Endothelial cell of umbilical vein (primary cell): ENCODE measurements around the gene IKZF5. TPM values are rescaled to one million over a fixed set of nuclear protein-coding genes. Genes with fewer than 3 reads are reported as not detected.

Source experiments
- BruUV-seq: library from RNA; stranded (reverse); fragments of 400-500 nt; replicated peaks from 2 replicates; lab custom pipeline; 2021; lab: Mats Ljungman, UMichigan
- CTCF ChIA-PET: fragments of 300-600, 350-600 bp; sonication (Branson Sonifier 250); formaldehyde crosslinking; loops from one replicate; lab custom pipeline; 2021; ENCODE audit warnings: antibody characterized with exemption, inconsistent platforms; lab: Charles Lee
- POLR2A ChIA-PET: fragments of 300-600, 350-600 bp; sonication (Branson Sonifier 250); formaldehyde crosslinking; loops from one replicate; lab custom pipeline; 2021; ENCODE audit warnings: antibody characterized with exemption, inconsistent platforms; lab: Charles Lee
- DNase-seq: peaks from one replicate; pipeline ENCODE4 v3.0.0-alpha.2; 2011; ENCODE audit warnings: low read depth, low spot score
- FAIRE-seq: peaks from 2 replicates; lab custom pipeline; 2011; peaks lifted over from hg19 to GRCh38; lab: Jason Lieb, UNC
- H2AFZ ChIP-seq: 2 replicates; pipeline ENCODE4 v1.6.0; 2012; ENCODE audit warnings: low read depth, low read length, control low read depth, inconsistent platforms
- H3K27ac ChIP-seq: 2 replicates; pipeline ENCODE4 v1.5.1; 2011; ENCODE audit warnings: low read depth, mild to moderate bottlenecking, control low read depth, low read length, moderate library complexity; ENCODE audit not compliant: insufficient read depth
- H3K27me3 ChIP-seq, 2 experiments: 2 replicates each; pipeline versions ENCODE4 v1.6.0 to v1.6.1; 2011; ENCODE audit warnings: low read length in 2 of 2, mixed read lengths in 1 of 2; ENCODE audit not compliant: control insufficient read depth in 2 of 2, insufficient read depth in 2 of 2
- H3K36me3 ChIP-seq, 2 experiments: 2 replicates in 1 of 2; 3 replicates in 1 of 2; pipeline ENCODE4 v1.5.1; 2011; ENCODE audit warnings: low read length in 2 of 2, mild to moderate bottlenecking in 1 of 2, moderate library complexity in 1 of 2; ENCODE audit not compliant: control insufficient read depth in 2 of 2, insufficient read depth in 2 of 2; ENCODE audit errors: extremely low read depth in 1 of 2
- H3K4me1 ChIP-seq: 3 replicates; pipeline ENCODE4 v1.5.1; 2011; ENCODE audit warnings: mild to moderate bottlenecking, low read length; ENCODE audit not compliant: control insufficient read depth, insufficient read depth; ENCODE audit errors: extremely low read depth
- H3K4me2 ChIP-seq: 2 replicates; pipeline ENCODE4 v1.6.1; 2011; ENCODE audit warnings: low read length, control low read depth, mixed read lengths; ENCODE audit not compliant: insufficient read depth
- H3K4me3 ChIP-seq, 3 experiments: fragments of 200-600 bp in 1 of 3; sonication (generic), shearing (Covaris generic) in 1 of 3; replicated peaks in 1 of 3; 2 replicates each; pipeline ENCODE4 v1.5.1; 2011 to 2016; ENCODE audit warnings: control low read depth in 3 of 3, low read length in 3 of 3, mild to moderate bottlenecking in 2 of 3, inconsistent platforms in 1 of 3, low read depth in 1 of 3, moderate library complexity in 1 of 3; ENCODE audit not compliant: insufficient read depth in 1 of 3
- H3K79me2 ChIP-seq: 2 replicates; pipeline ENCODE4 v1.6.0; 2012; ENCODE audit warnings: low read length, inconsistent platforms; ENCODE audit not compliant: control insufficient read depth, insufficient read depth
- H3K9ac ChIP-seq: replicated peaks from 2 replicates; pipeline ENCODE3; 2011; ENCODE audit warnings: low read length, control low read depth; ENCODE audit not compliant: insufficient read depth; ENCODE audit errors: extremely low read depth
- H3K9me1 ChIP-seq: replicated peaks from 3 replicates; pipeline ENCODE4 v1.6.0; 2011; ENCODE audit warnings: mild to moderate bottlenecking, low read length; ENCODE audit not compliant: control insufficient read depth, insufficient read depth; ENCODE audit errors: extremely low read depth
- H3K9me3 ChIP-seq: replicated peaks from 2 replicates; pipeline ENCODE4 v1.5.1; 2012; ENCODE audit warnings: low read length, inconsistent platforms; ENCODE audit not compliant: control insufficient read depth, insufficient read depth
- H4K20me1 ChIP-seq: replicated peaks from 2 replicates; pipeline ENCODE3; 2011; ENCODE audit warnings: mild to moderate bottlenecking, low read length; ENCODE audit not compliant: control insufficient read depth, insufficient read depth; ENCODE audit errors: extremely low read depth
- EZH2 ChIP-seq: IDR thresholded peaks from 2 replicates; pipeline ENCODE4 v1.6.1; 2012; ENCODE audit warnings: borderline replicate concordance, low read depth, mild to moderate bottlenecking, moderate library complexity, low read length, inconsistent platforms; ENCODE audit not compliant: severe bottlenecking
- FOS ChIP-seq: IDR thresholded peaks from 2 replicates; pipeline ENCODE4 v1.6.1; 2011; ENCODE audit warnings: mild to moderate bottlenecking, low read length, moderate library complexity, borderline replicate concordance; ENCODE audit not compliant: insufficient read depth
- GATA2 ChIP-seq: IDR thresholded peaks from 2 replicates; pipeline ENCODE4 v1.7.0; 2011; ENCODE audit warnings: low read depth, mild to moderate bottlenecking, moderate library complexity, mixed read lengths, low read length; ENCODE audit not compliant: insufficient read length, insufficient read depth
- JUN ChIP-seq: IDR thresholded peaks from 2 replicates; pipeline ENCODE4 v1.6.1; 2011; ENCODE audit warnings: borderline replicate concordance, low read depth; ENCODE audit not compliant: insufficient read length, insufficient read depth
- MYC ChIP-seq: IDR thresholded peaks from one replicate; pipeline ENCODE4 v1.6.1; 2011; ENCODE audit warnings: mild to moderate bottlenecking, low read depth, low read length
- POLR2A ChIP-seq: IDR thresholded peaks from 2 replicates; pipeline ENCODE4 v1.6.1; 2012; ENCODE audit warnings: low read depth, mild to moderate bottlenecking, control low read depth, low read length
- POLR2AphosphoS5 ChIP-seq: IDR thresholded peaks from 2 replicates; pipeline ENCODE4 v1.6.1; 2012; ENCODE audit warnings: low read depth, mild to moderate bottlenecking, control low read depth, low read length, moderate library complexity; ENCODE audit not compliant: insufficient read depth
- dilution Hi-C: fragments of 300-500 bp; cut with MboI; formaldehyde crosslinking; loops from one replicate; pipeline ENCODE4 v1.15.0; 2019; ENCODE audit warnings: low sequenced_read_pairs; ENCODE audit not compliant: extremely low pct_ligation_motif_present
- intact Hi-C: fragments of 100-400 bp; cut with micrococcal nuclease; formaldehyde crosslinking; loops from one replicate; pipeline ENCODE4 v1.10.0; 2022
- polyA plus RNA-seq, 4 experiments: library from polyadenylated mRNA; depleted of rRNA in 3 of 4; stranded (reverse) in 3 of 4; unstranded in 1 of 4; fragments of >200 nt; gene quantifications; 2 replicates each; pipeline versions ENCODE4 v1.2.1 to v1.2.3, GENCODE V29; 2011 to 2012; ENCODE audit warnings: missing spikeins in 1 of 4
- total RNA-seq: library from RNA; stranded (reverse); gene quantifications from 2 replicates; pipeline ENCODE4 v1.2.3, GENCODE V29; 2021
- TF ChIP-seq, protein P1 (sequence below), 2 donors: IDR thresholded peaks; 1 replicate in 1 of 2; 2 replicates in 1 of 2; pipeline ENCODE4 v1.5.1; 2011; ENCODE audit warnings: low read length in 2 of 2, mild to moderate bottlenecking in 2 of 2, moderate library complexity in 2 of 2, control low read depth in 1 of 2, inconsistent platforms in 1 of 2, low read depth in 1 of 2; ENCODE audit not compliant: insufficient read depth in 1 of 2; ENCODE audit errors: extremely low read depth in 1 of 2
- TF ChIP-seq, protein P2 (sequence below): IDR thresholded peaks from 2 replicates; pipeline ENCODE4 v1.6.1; 2011; ENCODE audit not compliant: insufficient read depth, insufficient read length

Gene IKZF5
- total and polyA plus RNA-seq, 2 donors (not counting 3 experiments of a cell fraction or from before 2014, with no cell fraction given): 7.1 to 10.3 TPM

DNA sequence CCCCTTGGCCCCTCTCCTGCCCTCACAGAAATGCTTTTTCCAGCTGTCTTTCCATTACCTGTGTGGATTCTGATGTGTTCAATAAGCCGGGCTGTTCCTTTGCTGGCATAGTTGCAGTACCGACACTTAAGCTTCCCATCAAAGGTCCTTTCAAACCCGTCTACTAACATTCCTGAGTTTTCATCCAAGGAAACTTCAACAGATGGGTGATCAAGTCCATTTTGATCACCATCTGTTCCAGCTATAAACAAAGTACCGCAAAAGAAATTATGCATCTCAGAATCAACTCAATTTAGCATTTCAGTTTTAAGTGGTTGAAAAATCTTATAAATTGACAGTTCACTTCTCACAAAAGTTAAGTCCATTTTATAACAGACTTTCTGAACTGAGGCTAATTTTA, 12.7 kb downstream of the IKZF5 start:
- Histone ChIP-seq H2AFZ (no peak overlapping the region), H3K4me1 (no peaks in the 10 kb centered on the region), H3K27me3 (no peaks in the 10 kb centered on the region), H4K20me1 (no peaks in the 10 kb centered on the region), H3K9me1 (no peaks in the 10 kb centered on the region), H3K27ac (no peak overlapping the region), H3K79me2 (peaks cover 24% of the 10 kb centered on the region), H3K36me3 (peaks cover 4 to 5% of the 10 kb centered on the region in 2 experiments), H3K9me3 (no peaks in the 10 kb centered on the region), H3K4me3 (no peak overlapping the region), H3K9ac (no peak overlapping the region), H3K4me2 (no peak overlapping the region)
- FAIRE-seq: no peak
- no peak for DNase-seq
- no peak for TF ChIP-seq FOS
- no TSS peak for BruUV-seq
- CTCF ChIA-PET: interaction anchor here (0.8 kb wide), 1 partner anchor 10 kb away, joined by 3 read pairs; no protein-coding TSS in a partner anchor
- POLR2A ChIA-PET: no interaction called here
- dilution Hi-C loops: no loop called here
- intact Hi-C loops: no loop called here

DNA sequence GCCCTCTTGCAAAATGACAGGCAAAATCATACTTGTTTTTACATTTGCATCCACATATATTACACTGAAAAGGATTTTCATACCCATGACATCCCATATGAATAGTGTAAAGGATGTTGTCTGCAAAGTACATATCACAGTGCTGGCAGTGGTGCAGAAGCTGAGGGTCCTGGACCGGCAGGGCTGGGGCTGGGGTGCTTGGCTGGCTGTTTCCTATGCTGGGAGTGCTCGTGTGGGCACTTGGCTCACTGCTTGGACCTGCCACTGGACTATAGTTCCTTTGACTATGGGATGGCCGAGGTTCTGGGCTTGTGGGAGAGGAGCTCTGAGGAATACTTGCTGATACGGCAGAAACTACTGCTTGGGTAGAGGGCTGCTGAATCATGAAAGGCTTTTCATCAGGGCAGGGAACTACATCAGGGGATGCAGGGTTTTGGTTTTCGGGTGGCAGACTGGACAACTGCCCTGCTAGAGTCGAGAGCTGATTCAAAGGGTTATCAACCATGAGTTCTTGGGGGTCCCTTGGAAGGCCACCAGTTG, 14.7 kb downstream of the IKZF5 start:
- no peak for FAIRE-seq
- Histone ChIP-seq H3K79me2 (peaks cover 12% of the 10 kb centered on the region), H2AFZ (no peak overlapping the region), H3K9me3 (no peaks in the 10 kb centered on the region), H3K4me1 (no peaks in the 10 kb centered on the region), H3K9me1 (no peaks in the 10 kb centered on the region), H3K27ac (no peak overlapping the region), H3K36me3 (peaks cover 4 to 5% of the 10 kb centered on the region in 2 experiments), H4K20me1 (no peaks in the 10 kb centered on the region), H3K4me3 (no peak overlapping the region), H3K4me2 (no peak overlapping the region), H3K27me3 (no peaks in the 10 kb centered on the region), H3K9ac (no peak overlapping the region)
- no peak for TF ChIP-seq GATA2
- TF ChIP-seq, protein P1, sequence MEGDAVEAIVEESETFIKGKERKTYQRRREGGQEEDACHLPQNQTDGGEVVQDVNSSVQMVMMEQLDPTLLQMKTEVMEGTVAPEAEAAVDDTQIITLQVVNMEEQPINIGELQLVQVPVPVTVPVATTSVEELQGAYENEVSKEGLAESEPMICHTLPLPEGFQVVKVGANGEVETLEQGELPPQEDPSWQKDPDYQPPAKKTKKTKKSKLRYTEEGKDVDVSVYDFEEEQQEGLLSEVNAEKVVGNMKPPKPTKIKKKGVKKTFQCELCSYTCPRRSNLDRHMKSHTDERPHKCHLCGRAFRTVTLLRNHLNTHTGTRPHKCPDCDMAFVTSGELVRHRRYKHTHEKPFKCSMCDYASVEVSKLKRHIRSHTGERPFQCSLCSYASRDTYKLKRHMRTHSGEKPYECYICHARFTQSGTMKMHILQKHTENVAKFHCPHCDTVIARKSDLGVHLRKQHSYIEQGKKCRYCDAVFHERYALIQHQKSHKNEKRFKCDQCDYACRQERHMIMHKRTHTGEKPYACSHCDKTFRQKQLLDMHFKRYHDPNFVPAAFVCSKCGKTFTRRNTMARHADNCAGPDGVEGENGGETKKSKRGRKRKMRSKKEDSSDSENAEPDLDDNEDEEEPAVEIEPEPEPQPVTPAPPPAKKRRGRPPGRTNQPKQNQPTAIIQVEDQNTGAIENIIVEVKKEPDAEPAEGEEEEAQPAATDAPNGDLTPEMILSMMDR (IDR thresholded peaks at IDR 0.05; ENCODE audit: extremely low read depth in 1 of 2, insufficient read depth in 1 of 2, low read depth in 1 of 2, low read length in 2 of 2): no peak
- no peak for TF ChIP-seq MYC
- TF ChIP-seq POLR2A: no peak
- no peak for TF ChIP-seq POLR2AphosphoS5
- TF ChIP-seq JUN: no peak
- no peak for TF ChIP-seq EZH2
- TF ChIP-seq, protein P2, sequence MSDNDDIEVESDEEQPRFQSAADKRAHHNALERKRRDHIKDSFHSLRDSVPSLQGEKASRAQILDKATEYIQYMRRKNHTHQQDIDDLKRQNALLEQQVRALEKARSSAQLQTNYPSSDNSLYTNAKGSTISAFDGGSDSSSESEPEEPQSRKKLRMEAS: no peak
- ChIA-PET CTCF (interaction anchor here (0.5 kb wide), 1 partner anchor 9 kb away, joined by 3 read pairs; no protein-coding TSS in a partner anchor), POLR2A (no interaction called here)
- no peak for DNase-seq
- dilution Hi-C loops (no loop called here), intact Hi-C loops (no loop called here)
- no TSS peak for BruUV-seq
